Stimulated activated CD8-positive, alpha-beta memory T cell treated with anti-CD3 and anti-CD28 coated beads, Interleukin-7, amount 100 ng/mL, for 4 hours (primary cell): ENCODE data around the gene CRYGC.
"Not testable (repeated sequence)": the region's sequence is repeated elsewhere in the genome, so short reads cannot be mapped to it uniquely, and the experiment has no call there.

ENCODE experiments used
- DNase-seq, 2 donors: peaks; one replicate each; pipeline ENCODE4 v3.0.0-alpha.2; 2020; ENCODE audit warnings: low read depth in 2 of 2

CRYGC gene

GRCh38 chr2:208129744-208130711 is at the start of gene CRYGC:
Gene CRYGC, minus strand, starts transcription at chr2:208129828. Its CDS starts 36 bp downstream, at chr2:208129792.
- no peak for DNase-seq

- no peak for DNase-seq
Observed at GRCh38 chr2:208179028-208179609, 49.5 kb upstream of the CRYGC start.

- DNase-seq = no peak
Observed at GRCh38 chr2:208175840-208176153, 46.2 kb upstream of the CRYGC start.

GRCh38 chr2:208175069-208175839 is 45.6 kb upstream of the CRYGC start:
- peak; percentile 24 to 31 for DNase-seq

GRCh38 chr2:208174144-208174543 is 44.5 kb upstream of the CRYGC start:
- DNase-seq = no peak

GRCh38 chr2:208172125-208172524 is 42.5 kb upstream of the CRYGC start:
- no peak for DNase-seq

GRCh38 chr2:208164951-208165755 is 35.5 kb upstream of the CRYGC start:
- no peak for DNase-seq

- DNase-seq = no peak
Observed at GRCh38 chr2:208163489-208163888, 33.9 kb upstream of the CRYGC start, which contains the start of gene CRYGA. Gene CRYGA, minus strand, starts transcription at chr2:208163589. Its CDS starts 33 bp downstream, at chr2:208163556.

- no peak for DNase-seq
Observed at GRCh38 chr2:208156439-208156838, 26.8 kb upstream of the CRYGC start.

GRCh38 chr2:208153156-208153555 is 23.5 kb upstream of the CRYGC start:
- no peak for DNase-seq

GRCh38 chr2:208150956-208151355 is 21.3 kb upstream of the CRYGC start:
- DNase-seq = no peak

- no peak for DNase-seq
Observed at GRCh38 chr2:208150094-208150493, 20.5 kb upstream of the CRYGC start.

GRCh38 chr2:208148803-208149202 is 19.2 kb upstream of the CRYGC start:
- DNase-seq = no peak

- DNase-seq = no peak
Observed at GRCh38 chr2:208147759-208148158, 18.1 kb upstream of the CRYGC start.

GRCh38 chr2:208147008-208147407 is 17.4 kb upstream of the CRYGC start:
- no peak for DNase-seq

GRCh38 chr2:208146006-208146405 is 16.4 kb upstream of the CRYGC start, which contains the start of gene CRYGB:
Gene CRYGB, minus strand, starts transcription at chr2:208146158. Its CDS starts 38 bp downstream, at chr2:208146120.
- DNase-seq = no peak

- no peak for DNase-seq
Observed at GRCh38 chr2:208142925-208143799, 13.5 kb upstream of the CRYGC start.

- DNase-seq = no peak
Observed at GRCh38 chr2:208142240-208142924, 12.8 kb upstream of the CRYGC start.

- DNase-seq = no peak
Observed at GRCh38 chr2:208139447-208139846, 9.8 kb upstream of the CRYGC start.

GRCh38 chr2:208138334-208138733 is 8.7 kb upstream of the CRYGC start:
- not testable (repeated sequence) for DNase-seq
